Measurements from ENCODE around the gene CCP110.

The CCP110 gene

GRCh38 chr16:19482291-19482690 lies 41.5 kb upstream of the CCP110 start:
- no peak for TF ChIP-seq CTCF (IDR thresholded peaks at IDR 0.05; ENCODE audit: low read depth, low read length)
- H3K4me3 ChIP-seq (ENCODE audit: low read depth, low read length) = no peak overlapping the region

- TF ChIP-seq CTCF (IDR thresholded peaks at IDR 0.05; ENCODE audit: low read depth, low read length) = no peak
- no peak overlapping the region for H3K4me3 ChIP-seq (ENCODE audit: low read depth, low read length)
Measured at GRCh38 chr16:19484096-19484495, 39.6 kb upstream of the CCP110 start.

GRCh38 chr16:19485611-19486010 lies 38.1 kb upstream of the CCP110 start:
- no peak for TF ChIP-seq CTCF (IDR thresholded peaks at IDR 0.05; ENCODE audit: low read depth, low read length)
- no peak overlapping the region for H3K4me3 ChIP-seq (ENCODE audit: low read depth, low read length)

GRCh38 chr16:19486051-19486450 lies 37.7 kb upstream of the CCP110 start:
- H3K4me3 ChIP-seq (ENCODE audit: low read depth, low read length) = no peak overlapping the region
- TF ChIP-seq CTCF (IDR thresholded peaks at IDR 0.05; ENCODE audit: low read depth, low read length) = no peak

- TF ChIP-seq CTCF (IDR thresholded peaks at IDR 0.05; ENCODE audit: low read depth, low read length) = no peak
- no peak overlapping the region for H3K4me3 ChIP-seq (ENCODE audit: low read depth, low read length)
Measured at GRCh38 chr16:19486750-19487325, 36.9 kb upstream of the CCP110 start.

GRCh38 chr16:19488213-19488640 lies 35.5 kb upstream of the CCP110 start:
- H3K4me3 ChIP-seq (ENCODE audit: low read depth, low read length) = no peak overlapping the region
- TF ChIP-seq CTCF (IDR thresholded peaks at IDR 0.05; ENCODE audit: low read depth, low read length) = no peak

- TF ChIP-seq CTCF (IDR thresholded peaks at IDR 0.05; ENCODE audit: low read depth, low read length) = no peak
- no peak overlapping the region for H3K4me3 ChIP-seq (ENCODE audit: low read depth, low read length)
Measured at GRCh38 chr16:19490619-19491018, 33.1 kb upstream of the CCP110 start.
